Parathyroid adenoma (tissue), 2 donors: ENCODE data around the gene ST7.

Experiments
- H2AFZ ChIP-seq: fragments of 300-600 bp; sonication (generic); one replicate; pipeline ENCODE4 v1.7.0; 2017; ENCODE audit warnings: antibody characterized with exemption, mild to moderate bottlenecking
- H3K27ac ChIP-seq: fragments of 300-600 bp; sonication (generic); one replicate; pipeline ENCODE4 v1.7.0; 2017
- H3K27me3 ChIP-seq: fragments of 300-600 bp; sonication (generic); one replicate; pipeline ENCODE4 v1.7.0; 2017; ENCODE audit warnings: low read length; ENCODE audit not compliant: control insufficient read depth, insufficient read depth
- H3K36me3 ChIP-seq: fragments of 300-600 bp; sonication (generic); one replicate; pipeline ENCODE4 v1.7.0; 2017; ENCODE audit warnings: low read length; ENCODE audit not compliant: control insufficient read depth, insufficient read depth
- H3K4me1 ChIP-seq: fragments of 300-600 bp; sonication (generic); one replicate; pipeline ENCODE4 v1.7.0; 2017; ENCODE audit warnings: control low read depth
- H3K4me2 ChIP-seq: fragments of 300-600 bp; sonication (generic); one replicate; pipeline ENCODE4 v1.7.0; 2017; ENCODE audit warnings: low read length
- H3K4me3 ChIP-seq: fragments of 300-600 bp; sonication (generic); one replicate; pipeline ENCODE4 v1.7.0; 2017; ENCODE audit warnings: low read depth, low read length
- H3K79me2 ChIP-seq: fragments of 300-600 bp; sonication (generic); one replicate; pipeline ENCODE4 v1.7.0; 2017; ENCODE audit warnings: control low read depth
- H3K9ac ChIP-seq: fragments of 300-600 bp; sonication (generic); one replicate; pipeline ENCODE4 v1.7.0; 2017; ENCODE audit warnings: mild to moderate bottlenecking
- H3K9me3 ChIP-seq: fragments of 300-600 bp; sonication (generic); one replicate; pipeline ENCODE4 v1.7.0; 2017; ENCODE audit warnings: low read length; ENCODE audit not compliant: control insufficient read depth
- CTCF ChIP-seq: fragments of 300-600 bp; sonication (generic); IDR thresholded peaks from one replicate; pipeline ENCODE4 v1.7.0; 2017; ENCODE audit warnings: antibody characterized with exemption, mild to moderate bottlenecking
- donor health status: primary hyperparathyroidism.

The ST7 gene

DNA sequence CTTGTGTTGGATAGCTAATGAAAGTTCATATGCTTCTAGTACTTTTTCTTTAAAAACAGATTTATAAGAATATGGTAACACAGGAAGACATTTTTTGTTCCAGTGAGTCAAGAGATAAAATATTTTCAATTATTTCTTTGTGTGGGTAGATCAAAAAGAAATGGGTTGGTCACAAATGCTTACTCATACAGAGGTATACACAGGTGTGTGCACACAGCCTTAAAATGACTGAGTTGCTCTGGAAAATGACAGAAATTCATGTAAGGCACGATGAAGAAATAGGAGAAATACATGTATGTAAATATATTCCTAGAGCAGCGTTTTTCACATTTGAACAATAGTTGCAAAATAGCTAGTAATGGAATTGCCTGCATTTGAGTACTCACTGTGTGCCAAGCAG is 66.0 kb downstream of the ST7 start:
- Histone ChIP-seq H3K4me1 (peaks cover 9% of the 10 kb centered on the region), H3K4me3 (no peak overlapping the region), H3K36me3 (no peaks in the 10 kb centered on the region), H3K79me2 (peaks cover 8% of the 10 kb centered on the region), H3K27ac (no peak overlapping the region), H3K4me2 (no peak overlapping the region), H3K9ac (no peak overlapping the region), H2AFZ (no peak overlapping the region), H3K9me3 (no peaks in the 10 kb centered on the region), H3K27me3 (no peaks in the 10 kb centered on the region)
- TF ChIP-seq CTCF, result no peak

DNA sequence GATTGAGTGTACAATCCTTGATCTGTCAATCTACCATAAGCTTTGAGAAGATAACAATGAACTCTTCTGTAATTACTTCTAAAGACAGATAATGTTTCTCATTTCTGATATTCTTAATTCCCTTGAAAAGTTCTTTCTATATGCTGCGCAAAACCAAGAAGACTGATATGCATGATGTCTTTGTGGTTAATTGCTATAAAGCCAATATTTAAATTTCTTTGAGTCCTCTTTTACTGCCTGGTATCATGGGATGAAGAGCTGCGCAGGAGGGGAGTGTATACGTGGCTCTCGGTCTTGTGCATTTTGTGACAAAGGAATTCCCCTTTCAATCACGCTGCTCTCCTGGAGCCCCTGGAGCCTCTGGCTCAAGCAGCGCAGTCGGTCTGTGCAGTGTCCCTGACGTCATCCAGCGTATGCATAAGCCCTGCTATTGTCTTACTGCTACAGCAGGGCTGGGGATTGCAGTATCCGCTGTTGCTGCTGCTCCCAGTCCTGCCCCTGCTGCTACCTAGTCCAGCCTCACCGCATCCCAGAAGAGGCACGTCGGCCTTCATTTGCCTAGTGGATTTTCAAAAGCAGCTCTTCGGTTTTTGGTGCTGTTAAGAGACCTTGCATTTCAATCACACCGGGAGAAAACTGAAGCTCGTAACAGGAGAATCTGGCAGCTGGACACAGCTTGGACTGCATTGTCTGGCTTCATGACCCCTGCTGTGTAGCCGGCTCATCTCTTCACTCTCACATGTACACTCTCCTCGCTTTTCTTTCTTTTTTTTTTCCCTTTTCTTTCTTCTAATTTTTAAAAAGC is 66.7 kb downstream of the ST7 start:
- Histone ChIP-seq H2AFZ (peak overlapping the region; percentile 68), H3K4me3 (no peak overlapping the region), H3K27me3 (no peaks in the 10 kb centered on the region), H3K4me2 (peak overlapping the region; percentile 11), H3K9me3 (no peaks in the 10 kb centered on the region), H3K4me1 (peaks cover 9% of the 10 kb centered on the region), H3K79me2 (peaks cover 8% of the 10 kb centered on the region), H3K36me3 (no peaks in the 10 kb centered on the region), H3K27ac (peak overlapping the region; percentile 29), H3K9ac (no peak overlapping the region)
- no peak for TF ChIP-seq CTCF

DNA sequence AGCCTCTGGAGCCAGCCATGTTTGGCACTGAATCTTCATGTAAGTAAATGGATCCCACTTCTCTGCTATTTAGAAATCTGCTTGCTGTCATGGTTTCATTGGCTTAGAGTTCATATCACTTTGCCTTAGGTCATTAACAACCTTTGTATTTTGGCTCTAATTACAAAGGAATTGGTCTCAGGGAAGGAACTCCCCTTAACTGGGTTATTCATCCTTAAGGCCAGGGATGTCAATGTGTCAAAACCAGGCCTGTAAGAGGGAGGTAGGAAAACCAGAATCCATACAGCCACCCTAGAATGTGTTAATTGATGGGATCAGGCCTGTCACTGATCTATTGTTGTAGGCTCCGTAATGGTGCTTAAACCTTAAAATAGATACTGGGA is 67.3 kb downstream of the ST7 start:
- no peaks in the 10 kb centered on the region for H3K27me3 ChIP-seq
- H2AFZ ChIP-seq, result peak overlapping the region; percentile 68
- peaks cover 9% of the 10 kb centered on the region for H3K4me1 ChIP-seq
- H3K4me2 ChIP-seq, result no peak overlapping the region
- TF ChIP-seq CTCF, result no peak
- no peaks in the 10 kb centered on the region for H3K36me3 ChIP-seq
- no peak overlapping the region for H3K4me3 ChIP-seq
- H3K9ac ChIP-seq, result no peak overlapping the region
- H3K79me2 ChIP-seq, result peaks cover 8% of the 10 kb centered on the region
- H3K9me3 ChIP-seq, result no peaks in the 10 kb centered on the region
- H3K27ac ChIP-seq, result peak overlapping the region; percentile 29

GRCh38 chr7:117021366-117021765 is 68.1 kb downstream of the ST7 start:
- TF ChIP-seq CTCF, result no peak
- Histone ChIP-seq H3K36me3 (no peaks in the 10 kb centered on the region), H3K27me3 (no peaks in the 10 kb centered on the region), H3K27ac (no peak overlapping the region), H3K4me2 (no peak overlapping the region), H2AFZ (no peak overlapping the region), H3K9ac (no peak overlapping the region), H3K9me3 (no peaks in the 10 kb centered on the region), H3K4me3 (no peak overlapping the region), H3K79me2 (peaks cover 8% of the 10 kb centered on the region), H3K4me1 (peaks cover 9% of the 10 kb centered on the region)

GRCh38 chr7:117021986-117022385 is 68.7 kb downstream of the ST7 start:
- peaks cover 9% of the 10 kb centered on the region for H3K4me1 ChIP-seq
- no peaks in the 10 kb centered on the region for H3K36me3 ChIP-seq
- H3K27me3 ChIP-seq, result no peaks in the 10 kb centered on the region
- H3K27ac ChIP-seq, result no peak overlapping the region
- no peaks in the 10 kb centered on the region for H3K9me3 ChIP-seq
- H3K4me3 ChIP-seq, result no peak overlapping the region
- H2AFZ ChIP-seq, result no peak overlapping the region
- TF ChIP-seq CTCF, result no peak
- H3K9ac ChIP-seq, result no peak overlapping the region
- H3K79me2 ChIP-seq, result peaks cover 8% of the 10 kb centered on the region
- no peak overlapping the region for H3K4me2 ChIP-seq
